ENCODE results near the gene IFNAR2. TPM values are rescaled to one million over a fixed set of nuclear protein-coding genes. Genes with fewer than 3 reads are reported as not detected.

The IFNAR2 gene
- total and polyA plus RNA-seq, 2 donors (not counting 3 experiments of a cell fraction or from before 2014, with no cell fraction given) = 22.8 to 42.1 TPM

DNA sequence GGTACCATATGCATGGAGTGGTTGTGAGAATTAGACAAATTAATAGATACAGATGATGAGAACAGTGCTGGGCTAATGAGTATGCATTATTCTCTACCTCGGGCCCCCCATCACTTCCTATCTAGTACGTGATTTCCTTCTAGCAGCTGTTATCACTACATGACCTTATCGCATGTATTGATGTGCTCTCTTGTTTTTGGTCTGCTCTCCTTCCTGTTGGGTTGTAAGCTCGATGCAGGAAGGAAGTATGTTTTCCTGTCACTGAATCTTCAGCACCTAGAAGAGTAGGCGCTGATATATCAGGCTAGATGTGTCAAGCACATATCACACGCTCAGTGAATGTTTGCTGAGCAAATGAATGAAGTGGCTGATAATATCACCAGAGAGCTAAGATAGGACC lies 43.9 kb upstream of the IFNAR2 start:
- TF ChIP-seq JUN (IDR thresholded peaks at IDR 0.05; ENCODE audit: borderline replicate concordance, insufficient read depth, insufficient read length, low read depth) = no peak
- no peak for TF ChIP-seq POLR2A (IDR thresholded peaks at IDR 0.05; ENCODE audit: low read depth, low read length)
- no peak for TF ChIP-seq FOS (IDR thresholded peaks at IDR 0.05; ENCODE audit: borderline replicate concordance, insufficient read depth, low read length)
- no peak for TF ChIP-seq GATA2 (IDR thresholded peaks at IDR 0.05; ENCODE audit: insufficient read depth, insufficient read length, low read depth, low read length)
- no peak for TF ChIP-seq EZH2 (IDR thresholded peaks at IDR 0.05; ENCODE audit: borderline replicate concordance, low read depth, low read length, severe bottlenecking)
- TF ChIP-seq, protein P1, sequence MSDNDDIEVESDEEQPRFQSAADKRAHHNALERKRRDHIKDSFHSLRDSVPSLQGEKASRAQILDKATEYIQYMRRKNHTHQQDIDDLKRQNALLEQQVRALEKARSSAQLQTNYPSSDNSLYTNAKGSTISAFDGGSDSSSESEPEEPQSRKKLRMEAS (IDR thresholded peaks at IDR 0.05; ENCODE audit: insufficient read depth, insufficient read length) = no peak
- TF ChIP-seq, protein P2, sequence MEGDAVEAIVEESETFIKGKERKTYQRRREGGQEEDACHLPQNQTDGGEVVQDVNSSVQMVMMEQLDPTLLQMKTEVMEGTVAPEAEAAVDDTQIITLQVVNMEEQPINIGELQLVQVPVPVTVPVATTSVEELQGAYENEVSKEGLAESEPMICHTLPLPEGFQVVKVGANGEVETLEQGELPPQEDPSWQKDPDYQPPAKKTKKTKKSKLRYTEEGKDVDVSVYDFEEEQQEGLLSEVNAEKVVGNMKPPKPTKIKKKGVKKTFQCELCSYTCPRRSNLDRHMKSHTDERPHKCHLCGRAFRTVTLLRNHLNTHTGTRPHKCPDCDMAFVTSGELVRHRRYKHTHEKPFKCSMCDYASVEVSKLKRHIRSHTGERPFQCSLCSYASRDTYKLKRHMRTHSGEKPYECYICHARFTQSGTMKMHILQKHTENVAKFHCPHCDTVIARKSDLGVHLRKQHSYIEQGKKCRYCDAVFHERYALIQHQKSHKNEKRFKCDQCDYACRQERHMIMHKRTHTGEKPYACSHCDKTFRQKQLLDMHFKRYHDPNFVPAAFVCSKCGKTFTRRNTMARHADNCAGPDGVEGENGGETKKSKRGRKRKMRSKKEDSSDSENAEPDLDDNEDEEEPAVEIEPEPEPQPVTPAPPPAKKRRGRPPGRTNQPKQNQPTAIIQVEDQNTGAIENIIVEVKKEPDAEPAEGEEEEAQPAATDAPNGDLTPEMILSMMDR (IDR thresholded peaks at IDR 0.05; ENCODE audit: extremely low read depth in 1 of 2, insufficient read depth in 1 of 2, low read depth in 1 of 2, low read length in 2 of 2) = no peak
- TF ChIP-seq POLR2AphosphoS5 (IDR thresholded peaks at IDR 0.05; ENCODE audit: insufficient read depth, low read depth, low read length) = no peak
- TF ChIP-seq MYC (IDR thresholded peaks at IDR 0.05; ENCODE audit: low read depth, low read length) = no peak
- Histone ChIP-seq H3K4me2 (ENCODE audit: insufficient read depth, low read length) (peak overlapping the region; percentile 5), H3K9me1 (replicated peaks; ENCODE audit: control insufficient read depth, extremely low read depth, insufficient read depth, low read length) (no peaks in the 10 kb centered on the region), H3K9ac (replicated peaks; ENCODE audit: extremely low read depth, insufficient read depth, low read length) (no peak overlapping the region), H2AFZ (ENCODE audit: low read depth, low read length) (no peak overlapping the region), H3K27me3 (ENCODE audit: control insufficient read depth in 2 of 2, insufficient read depth in 2 of 2, low read length in 2 of 2) (peaks cover 4 to 26% of the 10 kb centered on the region in 2 experiments), H3K36me3 (ENCODE audit: control insufficient read depth in 2 of 2, extremely low read depth in 1 of 2, insufficient read depth in 2 of 2, low read length in 2 of 2) (no peaks in the 10 kb centered on the region), H3K79me2 (ENCODE audit: control insufficient read depth, insufficient read depth, low read length) (no peaks in the 10 kb centered on the region), H3K4me1 (ENCODE audit: control insufficient read depth, extremely low read depth, insufficient read depth, low read length) (no peaks in the 10 kb centered on the region), H3K27ac (ENCODE audit: insufficient read depth, low read depth, low read length) (no peak overlapping the region), H4K20me1 (replicated peaks; ENCODE audit: control insufficient read depth, extremely low read depth, insufficient read depth, low read length) (no peaks in the 10 kb centered on the region), H3K9me3 (replicated peaks; ENCODE audit: control insufficient read depth, insufficient read depth, low read length) (no peaks in the 10 kb centered on the region), H3K4me3 (replicated peaks in 1 of 3; ENCODE audit: insufficient read depth in 1 of 3, low read depth in 1 of 3, low read length in 3 of 3) (no peak overlapping the region)
- CTCF ChIA-PET = interaction anchor here (1.1 to 4.3 kb wide), 3 partner anchors 11 to 191 kb away, joined by 4 to 22 read pairs (median 8); no protein-coding TSS in a partner anchor
- intact Hi-C loops (cut with micrococcal nuclease) = no loop called here
- no TSS peak for BruUV-seq (replicated peaks)
- POLR2A ChIA-PET = no interaction called here
- DNase-seq (ENCODE audit: low read depth, low spot score) (no peak), FAIRE-seq (no peak)
- dilution Hi-C loops (cut with MboI; ENCODE audit: extremely low pct_ligation_motif_present, low sequenced_read_pairs) = no loop called here
